HG03159 (cell line): ENCODE results near the gene LSM4.
"Not testable (repeated sequence)": the region's sequence is repeated elsewhere in the genome, so short reads cannot be mapped to it uniquely, and the experiment has no call there.

Source experiments
- ATAC-seq: cut with Tn5 transposase; IDR thresholded peaks from one replicate; pipeline ENCODE4 v1.9.1; 2021; ENCODE audit warnings: mild to moderate bottlenecking, moderate library complexity; ENCODE audit not compliant: unreplicated experiment

LSM4 gene

DNA sequence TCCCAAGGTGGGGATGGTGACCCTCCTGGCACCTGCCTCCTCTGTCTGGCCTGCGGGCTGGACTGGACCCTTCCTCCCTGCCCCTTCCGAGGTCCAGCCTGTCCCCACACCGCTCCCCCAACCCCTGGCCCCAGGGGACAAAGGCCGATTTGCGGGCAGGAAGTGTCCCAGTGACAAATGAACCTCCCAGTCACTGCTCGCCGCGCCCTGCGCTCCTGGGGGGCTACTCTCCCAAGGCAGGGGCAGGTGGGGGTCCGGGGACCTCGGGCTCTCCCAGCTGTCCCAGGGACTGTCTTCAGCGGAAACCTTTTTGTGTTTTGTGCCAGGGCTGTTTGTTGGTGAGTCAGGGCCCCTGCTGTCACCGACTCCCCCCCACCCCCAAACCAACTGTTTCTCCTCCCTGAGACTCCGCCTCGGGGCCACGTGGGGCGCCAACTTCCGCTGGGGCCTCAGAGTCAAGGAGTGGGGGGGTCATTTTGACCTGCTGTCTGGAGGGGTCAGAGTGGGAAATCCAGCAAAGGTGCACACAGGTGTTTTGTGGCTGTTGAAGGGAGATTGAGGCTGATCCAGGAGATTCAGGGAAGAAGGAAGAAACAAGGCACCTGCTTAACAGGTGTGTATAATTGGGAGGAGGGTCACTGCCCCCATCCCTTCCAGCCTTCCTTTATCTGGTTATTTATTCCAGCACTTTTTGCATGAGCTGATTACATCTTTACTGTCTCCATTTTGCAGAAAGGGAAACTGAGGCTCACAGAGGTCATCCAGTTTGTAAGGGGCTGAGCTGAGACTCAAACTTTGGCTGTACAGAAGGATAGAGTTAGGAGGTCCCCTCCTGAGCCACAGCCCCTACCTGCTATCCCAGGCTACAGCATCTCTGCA, 18.4 kb upstream of the LSM4 start:
- no peak for ATAC-seq

DNA sequence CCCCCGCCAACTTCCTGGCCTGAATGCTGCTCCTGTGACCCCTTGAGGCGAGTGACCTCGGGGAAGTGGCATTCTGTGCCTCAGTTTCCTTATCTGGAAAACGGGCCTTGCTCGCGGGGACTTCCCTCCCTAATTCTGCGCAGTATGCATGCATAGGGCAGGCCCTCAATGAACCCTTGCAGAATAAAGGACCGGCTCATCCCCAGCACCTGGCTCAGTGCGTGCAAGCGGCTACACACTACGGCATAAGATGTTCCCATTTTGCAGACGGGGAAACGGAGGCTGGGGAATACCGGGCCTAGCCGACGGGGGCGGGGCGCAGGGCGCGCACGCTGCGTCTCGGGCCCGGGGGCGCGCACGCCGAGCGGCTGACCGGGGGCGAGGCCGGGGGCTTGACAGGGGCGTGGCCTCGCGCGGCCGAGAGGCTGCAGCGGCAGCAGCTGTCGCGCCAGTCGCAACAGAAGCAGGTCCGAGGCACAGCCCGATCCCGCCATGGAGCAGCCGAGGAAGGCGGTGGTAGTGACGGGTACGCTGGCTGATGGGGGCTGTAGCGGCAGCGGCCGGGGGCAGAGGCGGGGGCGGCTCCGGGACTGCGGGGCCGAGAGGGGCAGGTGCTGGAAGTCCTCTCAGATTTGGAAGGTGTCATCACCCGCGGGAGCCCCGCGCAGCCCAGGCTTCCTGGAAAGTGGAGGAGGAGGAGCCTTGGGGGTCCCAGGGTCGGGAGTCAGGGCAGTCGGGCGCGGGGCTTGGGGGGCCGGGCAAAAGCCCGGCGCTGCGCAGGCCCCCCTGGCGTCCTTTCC, 17.5 kb upstream of the LSM4 start, which contains the start of gene PGPEP1:
TSS of gene PGPEP1 (plus strand) at position 409 of the 800 bp plus-strand sequence. CDS start at position 493, 84 bp downstream.
- ATAC-seq = peak; percentile 70

- ATAC-seq = no peak
These were observed 16.8 kb upstream of the LSM4 start for GRCh38 chr19:18339723-18340122.

GRCh38 chr19:18338541-18338940, 15.7 kb upstream of the LSM4 start:
- no peak for ATAC-seq

DNA sequence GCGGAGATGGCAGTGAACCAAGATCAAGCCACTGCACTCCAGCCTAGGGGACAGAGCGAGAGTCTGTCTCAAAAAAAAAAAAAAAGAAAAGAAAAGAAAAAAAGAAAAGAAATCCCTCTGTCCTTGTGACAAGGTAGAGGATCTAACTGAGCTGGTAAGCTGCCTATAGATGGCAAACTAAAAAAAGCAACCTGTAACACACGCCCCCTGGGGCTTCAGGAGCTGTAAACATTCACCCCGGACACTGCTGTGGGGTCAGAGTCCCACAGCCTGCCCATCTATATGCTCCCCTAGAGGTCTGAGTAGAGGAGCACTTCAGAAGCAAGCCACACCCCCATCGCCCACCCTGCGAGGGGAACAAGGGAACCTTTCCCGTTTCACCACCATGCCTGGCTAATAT, 13.2 kb upstream of the LSM4 start:
- no peak for ATAC-seq

DNA sequence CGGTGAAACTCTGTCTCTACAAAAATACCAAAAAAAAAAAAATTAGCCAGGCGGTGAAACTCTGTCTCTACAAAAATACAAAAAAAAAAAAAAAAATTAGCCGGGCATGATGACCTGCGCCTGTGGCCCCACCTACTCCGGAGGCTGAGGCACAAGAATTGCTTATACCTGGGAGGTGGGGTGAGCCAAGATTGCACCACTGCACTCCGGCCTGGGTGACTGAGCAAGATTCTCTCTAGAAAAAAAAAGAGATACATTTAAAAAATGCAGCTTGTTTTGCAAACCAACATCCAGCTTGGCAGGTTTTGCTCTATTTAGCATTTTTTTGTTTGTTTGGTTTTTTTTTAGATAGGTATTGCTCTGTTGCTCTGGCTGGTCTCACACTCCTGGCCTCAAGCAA, 10.8 kb upstream of the LSM4 start:
- ATAC-seq = no peak

DNA sequence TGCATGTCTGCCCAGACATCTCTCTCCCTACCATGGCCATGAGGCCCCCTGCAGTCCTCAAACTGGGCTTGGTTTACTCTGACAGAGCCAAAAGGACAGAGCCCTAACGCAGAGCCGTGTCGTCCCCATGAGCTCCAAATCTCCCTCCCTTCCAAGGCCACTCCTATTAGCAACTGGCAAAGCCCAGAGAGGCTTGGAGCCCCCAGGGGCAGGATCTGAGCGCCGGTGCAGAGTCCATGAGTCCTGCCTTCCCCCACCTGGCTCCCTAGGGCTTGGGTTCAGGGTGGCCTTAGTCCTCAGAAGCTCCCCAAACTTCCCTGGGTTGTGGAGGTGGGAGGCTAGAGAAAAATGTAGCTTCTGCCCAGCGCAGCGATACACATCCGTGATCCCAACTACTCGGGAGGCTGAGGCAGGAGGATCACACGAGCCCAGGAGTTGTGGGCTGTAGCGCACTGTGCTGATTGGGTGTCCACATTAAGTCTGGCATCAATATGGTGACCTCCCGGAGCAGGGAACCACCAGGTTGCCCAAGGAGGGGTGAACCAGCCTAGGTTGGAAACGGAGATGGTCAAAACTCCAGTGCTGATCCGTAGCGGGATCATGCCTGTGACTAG, 10.1 kb upstream of the LSM4 start:
- no peak for ATAC-seq

DNA sequence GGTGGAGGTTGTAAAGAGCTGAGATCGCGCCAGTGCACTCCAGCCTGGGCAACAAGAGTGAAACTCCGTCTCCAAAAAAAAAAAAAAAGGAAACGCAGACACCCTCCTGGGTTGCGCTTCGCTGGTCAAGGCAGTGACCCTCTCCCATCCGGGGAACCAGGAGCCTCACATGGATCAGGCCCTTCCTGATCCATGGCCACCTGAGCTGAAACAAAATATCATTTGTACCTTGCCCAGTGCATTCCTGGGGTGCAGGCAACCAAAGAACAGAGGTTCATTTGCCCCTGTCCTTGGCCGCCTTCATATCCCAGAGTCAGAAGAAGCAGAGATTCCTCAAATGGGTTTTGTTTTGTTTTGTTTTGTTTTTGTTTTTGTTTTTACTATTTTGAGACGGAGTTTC, 8.0 kb upstream of the LSM4 start:
- ATAC-seq = no peak

DNA sequence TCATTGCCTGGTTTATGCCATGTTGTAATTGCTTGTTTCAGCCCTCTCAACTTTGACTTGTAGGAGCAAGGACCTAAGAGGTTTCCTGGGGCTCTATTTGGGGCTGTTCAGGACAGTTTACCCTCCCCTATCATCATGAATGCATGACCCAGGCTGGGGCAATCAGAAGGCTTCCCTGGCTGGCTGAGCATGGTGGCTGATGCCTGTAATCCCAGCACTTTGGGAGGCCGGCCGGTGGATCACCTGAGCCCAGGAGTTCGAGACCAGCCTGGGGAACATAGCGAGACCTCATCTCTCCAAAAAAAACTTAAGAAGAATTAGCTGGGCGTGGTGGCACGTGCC, 6.1 kb upstream of the LSM4 start:
- ATAC-seq = no peak

DNA sequence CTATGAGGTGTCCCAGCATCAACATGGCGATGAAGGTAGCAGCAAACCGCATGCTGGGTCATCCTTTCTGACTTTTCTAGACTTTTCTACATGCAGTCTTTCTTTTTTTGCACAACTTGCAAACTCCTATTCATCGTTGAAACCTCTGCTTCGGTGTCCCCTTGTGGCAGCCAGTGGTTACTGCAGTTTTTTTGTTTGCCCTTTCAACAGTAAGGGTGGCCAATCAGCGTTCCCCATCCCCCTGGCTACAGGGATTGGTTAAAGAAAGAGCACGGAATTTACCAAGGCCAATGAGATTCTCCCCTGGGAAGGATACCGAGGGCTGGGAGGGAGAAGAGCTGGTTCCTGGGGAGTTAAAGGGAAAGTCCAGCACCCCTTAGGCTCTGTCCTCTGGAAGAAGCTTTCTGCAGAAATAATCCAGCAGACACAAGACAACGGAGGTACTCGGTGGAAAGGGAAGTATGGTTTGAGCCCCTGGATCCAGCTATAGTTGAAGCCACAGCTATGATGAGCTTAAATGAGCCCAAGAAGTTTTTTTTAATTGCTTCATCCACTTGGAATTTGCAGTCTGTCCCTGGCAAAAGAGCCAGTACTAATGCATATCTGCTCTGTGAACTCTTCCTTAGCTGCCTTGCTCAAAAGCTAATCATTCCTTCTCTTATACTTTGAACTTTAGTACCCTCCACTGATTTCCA, 5.6 kb upstream of the LSM4 start:
- peak; percentile 89 for ATAC-seq

DNA sequence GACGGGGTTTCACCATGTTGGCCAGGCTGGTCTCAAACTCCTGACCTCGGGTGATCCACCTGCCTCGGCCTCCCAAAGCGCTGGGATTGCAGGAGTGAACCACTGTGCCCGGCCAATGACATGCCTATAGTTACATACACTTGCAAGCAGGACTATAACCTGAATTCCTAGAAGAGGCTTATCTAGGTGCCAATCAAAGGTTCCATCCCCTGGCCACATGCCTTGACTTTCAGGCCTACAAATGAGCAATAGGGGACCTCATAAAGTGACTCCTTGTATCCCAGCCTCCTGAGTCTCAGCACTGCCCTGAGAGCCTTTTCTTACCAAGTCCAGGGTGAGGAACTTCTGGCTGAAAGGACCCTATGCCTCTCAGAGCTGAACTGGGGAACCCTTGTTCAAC, 3.9 kb upstream of the LSM4 start:
- ATAC-seq = no peak

GRCh38 chr19:18324373-18324731, 1.5 kb upstream of the LSM4 start:
- not testable (repeated sequence) for ATAC-seq

GRCh38 chr19:18322318-18322758, 538 bp downstream of the LSM4 start:
- peak; percentile 1 for ATAC-seq

DNA sequence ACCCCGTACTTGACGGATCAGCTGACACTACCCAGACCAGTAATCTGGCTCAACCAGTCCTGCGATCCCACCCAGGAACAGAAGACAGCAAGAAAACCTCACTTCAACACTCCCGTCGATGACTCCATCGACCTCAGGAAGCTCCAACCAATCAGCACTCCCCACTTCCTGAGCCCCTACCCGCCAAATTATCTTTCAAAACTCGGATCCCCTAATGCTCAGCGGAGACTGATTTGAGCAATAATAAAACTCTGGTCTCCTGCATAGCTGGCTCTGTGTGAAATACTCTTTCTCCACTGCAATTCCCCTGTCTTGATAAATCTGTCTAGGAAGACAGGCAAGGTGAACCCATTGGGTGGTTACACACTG, 1.2 kb downstream of the LSM4 start:
- no peak for ATAC-seq

DNA sequence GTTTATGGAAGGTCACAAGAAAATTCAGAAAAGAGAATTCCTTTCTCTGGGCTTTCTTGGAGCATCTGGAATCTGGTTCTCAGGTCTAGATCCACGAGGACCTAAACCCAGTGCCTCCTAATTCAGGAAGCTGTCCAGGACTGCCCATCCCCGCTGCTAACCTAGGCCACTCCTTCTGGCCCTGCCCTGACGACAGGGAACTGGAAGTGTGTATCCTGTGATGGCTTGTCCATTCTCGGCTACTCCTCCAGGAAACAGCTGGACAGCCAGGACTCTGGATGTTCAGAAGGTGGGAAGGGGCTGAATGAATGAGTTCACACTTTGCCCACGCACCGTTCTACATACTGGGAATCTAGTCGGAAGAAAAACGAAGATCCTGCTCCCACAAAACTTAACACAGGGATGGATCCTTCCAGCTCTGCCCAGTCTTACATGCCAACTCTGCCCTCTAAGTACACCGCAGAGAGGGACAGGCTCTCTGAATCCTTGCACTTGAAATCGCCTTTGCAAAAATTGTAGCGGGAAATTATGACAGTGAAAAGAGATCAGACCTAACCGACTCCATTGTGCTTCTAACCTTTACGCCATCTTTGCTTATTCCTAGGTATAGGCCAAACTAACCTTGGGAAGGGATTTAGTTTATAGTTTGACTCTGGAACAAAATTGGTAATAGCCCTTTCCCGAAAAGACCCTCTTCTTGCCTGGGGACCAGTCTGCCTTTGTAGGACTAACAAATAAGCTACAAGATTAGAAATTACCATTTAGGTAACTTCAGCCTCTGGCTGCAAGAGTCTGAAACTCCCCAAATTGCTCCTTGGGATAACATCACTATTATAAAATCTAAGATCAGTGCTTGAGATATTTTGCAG, 1.8 kb downstream of the LSM4 start:
- ATAC-seq = no peak

GRCh38 chr19:18319591-18320135, 3.2 kb downstream of the LSM4 start:
- no peak for ATAC-seq

- no peak for ATAC-seq
These were observed 4.7 kb downstream of the LSM4 start for GRCh38 chr19:18317961-18318800.

DNA sequence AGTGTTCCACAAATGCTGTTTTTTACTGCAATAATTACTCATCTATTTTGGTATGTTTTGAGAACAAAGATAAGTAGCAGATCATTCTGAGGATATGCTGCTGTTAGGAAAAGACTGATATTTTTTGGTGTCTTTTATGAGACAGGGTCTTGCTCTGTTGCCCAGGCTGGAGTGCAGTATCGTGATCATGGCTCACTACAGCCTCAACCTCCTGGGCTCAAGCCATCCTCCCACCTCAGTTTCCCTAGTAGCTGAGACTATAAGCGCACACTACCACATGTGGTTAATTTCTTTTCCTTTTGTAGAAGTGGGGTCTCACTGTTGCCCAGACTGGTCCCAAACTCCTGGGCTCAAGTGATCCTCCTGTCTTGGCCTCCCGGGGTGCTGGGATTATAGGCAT, 9.5 kb downstream of the LSM4 start:
- ATAC-seq = no peak

DNA sequence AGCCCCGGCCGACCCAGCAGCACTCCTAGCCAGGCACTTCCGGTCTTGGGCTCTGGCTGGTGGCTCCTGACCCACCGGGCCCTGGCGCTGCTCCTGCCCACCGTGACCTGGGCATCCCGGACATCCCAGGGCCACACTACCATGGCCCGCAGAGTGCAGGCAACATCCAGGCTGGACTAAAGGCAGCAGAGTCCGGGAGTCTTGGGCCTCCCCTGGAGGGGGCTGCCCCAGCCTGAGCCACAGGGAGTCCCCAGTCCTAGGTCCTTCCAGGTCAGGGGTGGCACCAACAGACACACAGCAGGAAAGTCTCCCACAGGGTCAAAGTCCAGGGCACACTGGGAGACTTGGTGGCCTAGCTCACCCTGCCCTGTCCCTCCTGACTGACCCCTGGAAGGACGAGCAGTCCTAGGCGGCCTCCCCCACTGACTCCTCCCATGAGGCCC, 10.8 kb downstream of the LSM4 start:
- no peak for ATAC-seq
